Measurements from ENCODE around the gene KRTAP10-2. TPM values are rescaled to one million over a fixed set of nuclear protein-coding genes. Genes with fewer than 3 reads are reported as not detected.

Gene KRTAP10-2
- total RNA-seq, 1 experiment from 2014 or later = not detected

DNA sequence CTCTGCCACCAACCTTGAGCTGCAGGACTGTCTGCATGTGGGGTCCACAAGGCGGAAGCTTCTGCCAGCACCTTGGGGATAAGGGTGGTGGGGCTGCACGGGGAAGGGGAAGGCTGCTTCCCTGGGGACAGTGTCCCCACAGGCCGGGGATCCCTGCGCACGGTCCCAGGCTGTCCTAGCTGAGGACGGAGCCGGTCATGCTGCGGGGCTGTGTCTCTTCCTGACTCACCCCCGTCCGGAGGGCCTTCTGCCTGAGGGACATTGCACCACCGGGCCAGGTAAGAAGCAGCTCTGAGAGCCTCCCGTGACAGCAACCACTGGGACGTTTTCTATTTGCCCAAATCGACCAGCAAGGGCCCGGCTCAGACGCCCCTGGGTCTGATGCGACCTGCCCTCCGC is 41.2 kb downstream of the KRTAP10-2 start (continued):
- TF ChIP-seq SP1 (IDR thresholded peaks at IDR 0.05; ENCODE audit: low read depth) = no peak
- TF ChIP-seq SRF (IDR thresholded peaks at IDR 0.05; ENCODE audit: low read depth) = no peak

DNA sequence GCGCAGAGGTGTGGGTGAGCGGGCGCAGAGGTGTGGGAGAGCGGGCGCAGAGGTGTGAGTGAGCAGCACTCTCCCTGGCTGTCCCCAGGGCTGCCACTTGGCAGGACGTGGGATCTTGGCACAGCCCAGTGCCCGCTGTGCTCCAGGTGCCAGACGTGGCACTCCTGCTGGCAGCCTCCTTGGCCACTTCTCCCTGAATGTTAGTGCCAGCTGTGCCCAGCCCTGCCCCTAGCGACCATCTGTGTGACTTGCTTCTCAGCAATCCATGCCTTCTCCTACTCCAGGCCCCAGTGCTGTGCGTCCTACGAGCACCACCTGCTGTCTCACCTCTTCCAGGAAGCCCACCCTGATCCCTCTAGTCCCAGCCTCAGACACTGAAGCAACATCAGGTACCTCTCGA is 41.8 kb downstream of the KRTAP10-2 start:
- no peak overlapping the region for H3K27ac ChIP-seq (ENCODE audit: low read depth, low read length)
- DNase-seq (ENCODE audit: low read depth, low spot score) (peak; percentile 29), ATAC-seq (peak; percentile 60)
- H3K9ac ChIP-seq (ENCODE audit: low read length) = no peak overlapping the region
- POLR2A ChIA-PET = interaction anchor here (1.3 kb wide), 1 partner anchor 284 kb away, joined by 7 read pairs; no protein-coding TSS in a partner anchor
- no peaks in the 10 kb centered on the region for H3K27me3 ChIP-seq (ENCODE audit: insufficient read depth, low read length)
- H3K4me1 ChIP-seq (ENCODE audit: control insufficient read depth in 1 of 2, insufficient read depth in 2 of 2, low read length in 2 of 2) = peaks cover 9 to 15% of the 10 kb centered on the region in 2 experiments
- intact Hi-C loops (cut with micrococcal nuclease) = no loop called here
- TF ChIP-seq ELF1 (IDR thresholded peaks at IDR 0.05; ENCODE audit: borderline replicate concordance, low read depth) = no peak
- no peak for TF ChIP-seq TCF7L2 (IDR thresholded peaks at IDR 0.05; ENCODE audit: borderline replicate concordance, extremely low read depth, insufficient read depth, insufficient read length)
- TF ChIP-seq, protein P1, sequence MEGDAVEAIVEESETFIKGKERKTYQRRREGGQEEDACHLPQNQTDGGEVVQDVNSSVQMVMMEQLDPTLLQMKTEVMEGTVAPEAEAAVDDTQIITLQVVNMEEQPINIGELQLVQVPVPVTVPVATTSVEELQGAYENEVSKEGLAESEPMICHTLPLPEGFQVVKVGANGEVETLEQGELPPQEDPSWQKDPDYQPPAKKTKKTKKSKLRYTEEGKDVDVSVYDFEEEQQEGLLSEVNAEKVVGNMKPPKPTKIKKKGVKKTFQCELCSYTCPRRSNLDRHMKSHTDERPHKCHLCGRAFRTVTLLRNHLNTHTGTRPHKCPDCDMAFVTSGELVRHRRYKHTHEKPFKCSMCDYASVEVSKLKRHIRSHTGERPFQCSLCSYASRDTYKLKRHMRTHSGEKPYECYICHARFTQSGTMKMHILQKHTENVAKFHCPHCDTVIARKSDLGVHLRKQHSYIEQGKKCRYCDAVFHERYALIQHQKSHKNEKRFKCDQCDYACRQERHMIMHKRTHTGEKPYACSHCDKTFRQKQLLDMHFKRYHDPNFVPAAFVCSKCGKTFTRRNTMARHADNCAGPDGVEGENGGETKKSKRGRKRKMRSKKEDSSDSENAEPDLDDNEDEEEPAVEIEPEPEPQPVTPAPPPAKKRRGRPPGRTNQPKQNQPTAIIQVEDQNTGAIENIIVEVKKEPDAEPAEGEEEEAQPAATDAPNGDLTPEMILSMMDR (IDR thresholded peaks at IDR 0.05 in 2 of 3, conservative IDR thresholded peaks at IDR 0.05 in 1 of 3; ENCODE audit: borderline replicate concordance in 1 of 3, insufficient read depth in 1 of 3, low read depth in 2 of 3, low read length in 2 of 3) = peak in 2 of 3 experiments; percentile 43 to 51; a peak in 4 of 6 replicates
- RAD21 ChIA-PET (ENCODE audit: low non-redundant PET in 1 of 2, low total read pairs in 2 of 2, uncharacterized antibody in 2 of 2, unreplicated experiment in 2 of 2) = interaction anchor here in 1 of 2 experiments (0.8 to 1.3 kb wide), 2 partner anchors 87 to 233 kb away, joined by 5 to 6 read pairs; no protein-coding TSS in a partner anchor
- no peaks in the 10 kb centered on the region for H3K36me3 ChIP-seq (ENCODE audit: control insufficient read depth in 1 of 2, insufficient read depth in 2 of 2, low read length in 2 of 2)
- no peak overlapping the region for H3K4me3 ChIP-seq (replicated peaks in 1 of 2; ENCODE audit: low read depth in 1 of 2, low read length in 2 of 2)
- H3K4me2 ChIP-seq (ENCODE audit: low read length) = no peak overlapping the region
- H4K20me1 ChIP-seq (ENCODE audit: insufficient read depth) = no peaks in the 10 kb centered on the region
- H3K79me2 ChIP-seq (ENCODE audit: insufficient read depth, low read length) = no peaks in the 10 kb centered on the region
- CTCF ChIA-PET = interaction anchor here (1.3 to 2.2 kb wide), 5 partner anchors 8 to 629 kb away, joined by 7 to 38 read pairs (median 7); no protein-coding TSS in a partner anchor
- H3K9me2 ChIP-seq (ENCODE audit: insufficient read depth) = no peaks in the 10 kb centered on the region
- H3K9me3 ChIP-seq (ENCODE audit: control insufficient read depth in 1 of 2, insufficient read depth in 1 of 2, low read depth in 1 of 2, low read length in 2 of 2) = no peaks in the 10 kb centered on the region
- BruUV-seq (replicated peaks) = no TSS peak
- H2AFZ ChIP-seq (ENCODE audit: low read depth, low read length, poor library complexity, severe bottlenecking) = no peak overlapping the region

All from HCT116 (cell line).